ENCODE results near the gene PRR16. TPM values are rescaled to one million over a fixed set of nuclear protein-coding genes. Genes with fewer than 3 reads are reported as not detected.

The PRR16 gene
- total and polyA plus RNA-seq, 4 donors, result 6.5 to 26.8 (median 12.4) TPM

DNA sequence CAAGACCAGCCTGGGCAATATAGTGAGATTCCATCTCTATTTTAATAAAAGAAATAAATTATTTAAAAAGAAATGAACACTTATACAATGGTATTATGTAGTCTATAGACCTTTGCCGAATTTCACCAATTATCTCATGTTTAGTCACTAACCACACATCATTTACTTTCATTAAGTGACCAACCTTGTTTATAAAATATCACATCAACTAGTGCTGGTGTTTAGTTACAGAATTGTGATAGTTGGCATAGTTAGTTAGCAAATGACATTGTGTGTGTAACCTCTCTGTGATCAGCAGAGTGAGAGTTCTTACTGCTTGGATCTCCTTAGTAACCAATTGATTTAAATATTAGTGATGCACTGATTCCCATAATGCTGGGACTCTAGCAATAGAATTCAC is 71.8 kb downstream of the PRR16 start:
- ATAC-seq (ENCODE audit: low FRiP score), result no peak
- no peaks in the 10 kb centered on the region for H3K27me3 ChIP-seq (ENCODE audit: control insufficient read depth in 1 of 2, insufficient read depth in 2 of 2, low read length in 1 of 2)
- intact Hi-C loops (cut with DNase I), result no loop called here
- no peak overlapping the region for H3K27ac ChIP-seq (ENCODE audit: low read depth in 1 of 2, low read length in 2 of 2)
- no peaks in the 10 kb centered on the region for H3K36me3 ChIP-seq (ENCODE audit: control insufficient read depth in 1 of 2, insufficient read depth in 2 of 2, low read length in 1 of 2)
- WGBS, 2 donors, result 94 to 95% methylated on average over 1 of the region's 1 CpG
- no peak for DNase-seq
- no peak overlapping the region for H3K4me3 ChIP-seq (ENCODE audit: low read length in 2 of 2)
- H3K9me3 ChIP-seq (ENCODE audit: control insufficient read depth, low read length), result no peaks in the 10 kb centered on the region
- peaks cover 2 to 5% of the 10 kb centered on the region in 2 donors for H3K4me1 ChIP-seq (ENCODE audit: control insufficient read depth in 1 of 2, insufficient read depth in 2 of 2, low read length in 2 of 2)

DNA sequence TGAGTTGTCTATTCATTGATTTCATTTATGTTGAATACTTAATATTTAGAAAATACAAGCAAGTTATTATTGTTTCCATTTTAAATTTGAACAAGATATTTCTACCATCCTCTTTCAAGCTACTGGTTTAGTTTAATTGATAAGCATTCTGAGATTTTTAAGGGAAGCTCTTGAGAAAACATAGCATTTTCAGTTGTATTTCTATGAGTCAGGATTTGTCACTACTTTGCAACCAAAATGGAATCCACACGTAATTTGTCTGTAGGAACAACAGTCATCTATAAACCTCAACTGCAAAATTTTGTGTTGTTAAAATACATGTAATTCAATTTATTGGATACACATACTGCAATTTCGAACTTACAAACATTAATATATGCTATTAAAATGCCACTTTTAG is 74.0 kb downstream of the PRR16 start:
- Histone ChIP-seq H3K27ac (ENCODE audit: low read depth in 1 of 2, low read length in 2 of 2) (no peak overlapping the region), H3K27me3 (ENCODE audit: control insufficient read depth in 1 of 2, insufficient read depth in 2 of 2, low read length in 1 of 2) (no peaks in the 10 kb centered on the region), H3K9me3 (ENCODE audit: control insufficient read depth, low read length) (no peaks in the 10 kb centered on the region), H3K4me3 (ENCODE audit: low read length in 2 of 2) (no peak overlapping the region), H3K4me1 (ENCODE audit: control insufficient read depth in 1 of 2, insufficient read depth in 2 of 2, low read length in 2 of 2) (peaks cover 2 to 5% of the 10 kb centered on the region in 2 donors), H3K36me3 (ENCODE audit: control insufficient read depth in 1 of 2, insufficient read depth in 2 of 2, low read length in 1 of 2) (no peaks in the 10 kb centered on the region)
- no peak for DNase-seq
- intact Hi-C loops (cut with DNase I), result no loop called here
- WGBS, 2 donors, result 70 to 79% methylated on average over 2 of the region's 2 CpGs
- no peak for ATAC-seq (ENCODE audit: low FRiP score)

DNA sequence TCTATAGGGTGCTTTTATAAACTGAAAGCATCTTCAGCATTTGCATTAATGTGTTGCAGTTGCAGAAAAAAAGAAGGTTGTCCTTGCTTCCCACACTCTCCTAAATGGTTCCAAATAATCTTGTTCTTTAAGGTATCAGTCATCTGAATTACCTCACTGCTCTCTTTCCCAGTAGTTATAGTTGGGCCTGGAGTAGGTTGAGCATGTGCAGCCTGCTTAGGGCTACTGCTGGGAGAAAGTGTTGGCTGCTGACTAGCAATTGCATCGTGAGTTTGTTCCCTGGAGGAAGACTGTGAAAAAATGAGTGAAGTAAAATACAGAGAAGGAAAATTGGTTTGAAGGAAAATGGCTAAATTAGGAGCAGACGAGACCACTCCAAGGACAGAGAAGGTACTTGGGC is 74.5 kb downstream of the PRR16 start:
- WGBS, 2 donors, result 36 to 41% methylated on average over 2 of the region's 2 CpGs
- no peak for ATAC-seq (ENCODE audit: low FRiP score)
- no peaks in the 10 kb centered on the region for H3K36me3 ChIP-seq (ENCODE audit: control insufficient read depth in 1 of 2, insufficient read depth in 2 of 2, low read length in 1 of 2)
- intact Hi-C loops (cut with DNase I), result no loop called here
- H3K9me3 ChIP-seq (ENCODE audit: control insufficient read depth, low read length), result no peaks in the 10 kb centered on the region
- no peak for DNase-seq
- H3K27ac ChIP-seq (ENCODE audit: low read depth in 1 of 2, low read length in 2 of 2), result no peak overlapping the region
- no peak overlapping the region for H3K4me3 ChIP-seq (ENCODE audit: low read length in 2 of 2)
- H3K4me1 ChIP-seq (ENCODE audit: control insufficient read depth in 1 of 2, insufficient read depth in 2 of 2, low read length in 2 of 2), result peaks cover 2 to 5% of the 10 kb centered on the region in 2 donors
- H3K27me3 ChIP-seq (ENCODE audit: control insufficient read depth in 1 of 2, insufficient read depth in 2 of 2, low read length in 1 of 2), result no peaks in the 10 kb centered on the region

DNA sequence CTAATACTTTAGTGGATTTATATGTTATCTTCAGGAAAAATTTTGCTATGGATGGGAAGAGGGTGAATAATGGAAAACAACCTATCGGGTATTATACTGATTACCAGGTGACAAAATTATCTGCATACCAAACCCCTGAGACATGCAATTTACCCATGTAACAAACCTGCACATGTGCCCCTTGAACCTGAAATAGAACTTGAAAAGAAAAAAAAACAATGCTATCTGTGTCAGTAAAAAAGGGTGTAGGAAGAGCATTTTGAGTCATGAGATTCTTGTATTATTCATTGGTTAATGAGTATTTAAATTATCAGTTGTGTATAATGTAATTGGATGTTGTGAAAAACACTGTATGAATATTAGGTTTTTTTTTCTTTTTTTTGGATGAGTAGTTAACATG is 75.4 kb downstream of the PRR16 start:
- DNase-seq (no peak), ATAC-seq (ENCODE audit: low FRiP score) (no peak)
- no peaks in the 10 kb centered on the region for H3K36me3 ChIP-seq (ENCODE audit: control insufficient read depth in 1 of 2, insufficient read depth in 2 of 2, low read length in 1 of 2)
- no peak overlapping the region for H3K4me3 ChIP-seq (ENCODE audit: low read length in 2 of 2)
- H3K27ac ChIP-seq (ENCODE audit: low read depth in 1 of 2, low read length in 2 of 2), result no peak overlapping the region
- H3K9me3 ChIP-seq (ENCODE audit: control insufficient read depth, low read length), result no peaks in the 10 kb centered on the region
- WGBS, 2 donors, result 97 to 100% methylated on average over 1 of the region's 1 CpG
- H3K27me3 ChIP-seq (ENCODE audit: control insufficient read depth in 1 of 2, insufficient read depth in 2 of 2, low read length in 1 of 2), result no peaks in the 10 kb centered on the region
- intact Hi-C loops (cut with DNase I), result no loop called here
- H3K4me1 ChIP-seq (ENCODE audit: control insufficient read depth in 1 of 2, insufficient read depth in 2 of 2, low read length in 2 of 2), result peaks cover 2 to 9% of the 10 kb centered on the region in 2 donors

DNA sequence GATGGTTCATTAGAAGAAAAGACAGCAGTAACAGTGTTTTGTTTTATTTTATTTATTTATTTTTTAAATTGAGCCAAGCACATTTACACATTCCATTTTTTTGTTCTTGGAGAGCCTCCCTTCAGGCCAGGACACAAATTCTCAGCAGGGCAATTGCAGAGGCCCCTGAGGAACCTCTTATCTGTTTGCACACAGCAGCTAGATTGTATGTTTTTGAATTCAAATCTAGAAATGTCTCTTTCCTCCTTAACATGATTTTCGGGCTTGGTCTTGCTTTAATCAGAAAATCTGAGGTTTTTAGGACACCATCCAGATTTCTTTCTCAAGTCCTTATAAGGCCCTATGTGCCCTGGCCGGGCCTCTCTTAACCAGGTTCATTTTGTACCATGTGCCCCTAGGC is 76.0 kb downstream of the PRR16 start:
- ATAC-seq (ENCODE audit: low FRiP score) (no peak), DNase-seq (no peak)
- Histone ChIP-seq H3K4me1 (ENCODE audit: control insufficient read depth in 1 of 2, insufficient read depth in 2 of 2, low read length in 2 of 2) (peaks cover 2 to 9% of the 10 kb centered on the region in 2 donors), H3K9me3 (ENCODE audit: control insufficient read depth, low read length) (no peaks in the 10 kb centered on the region), H3K27ac (ENCODE audit: low read depth in 1 of 2, low read length in 2 of 2) (no peak overlapping the region), H3K4me3 (ENCODE audit: low read length in 2 of 2) (no peak overlapping the region), H3K36me3 (ENCODE audit: control insufficient read depth in 1 of 2, insufficient read depth in 2 of 2, low read length in 1 of 2) (no peaks in the 10 kb centered on the region), H3K27me3 (ENCODE audit: control insufficient read depth in 1 of 2, insufficient read depth in 2 of 2, low read length in 1 of 2) (no peaks in the 10 kb centered on the region)
- 23 to 30% methylated on average over 2 of the region's 2 CpGs for WGBS, 2 donors
- intact Hi-C loops (cut with DNase I), result no loop called here

DNA sequence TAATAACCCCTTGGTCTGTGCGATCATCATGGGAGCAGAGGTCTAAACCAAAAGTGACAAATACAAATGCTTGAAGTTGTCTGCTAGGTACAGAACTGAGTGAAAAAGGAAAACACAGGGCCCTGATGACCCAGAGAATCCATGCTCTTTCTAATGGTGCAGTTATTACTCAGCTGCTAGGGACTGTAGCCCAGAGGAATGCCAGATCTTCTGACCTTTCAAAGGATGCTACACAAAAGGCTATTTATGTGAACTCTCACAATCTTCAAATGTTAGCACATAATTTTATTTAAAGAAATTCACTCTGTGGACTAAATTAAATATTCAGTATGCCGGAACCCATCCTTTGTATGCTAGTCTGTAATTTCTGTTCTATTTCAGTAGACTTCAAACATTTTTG is 79.9 kb downstream of the PRR16 start:
- Histone ChIP-seq H3K9me3 (ENCODE audit: control insufficient read depth, low read length) (no peaks in the 10 kb centered on the region), H3K4me1 (ENCODE audit: control insufficient read depth in 1 of 2, insufficient read depth in 2 of 2, low read length in 2 of 2) (peaks cover 0 to 9% of the 10 kb centered on the region in 2 donors), H3K27me3 (ENCODE audit: control insufficient read depth in 1 of 2, insufficient read depth in 2 of 2, low read length in 1 of 2) (no peaks in the 10 kb centered on the region), H3K4me3 (ENCODE audit: low read length in 2 of 2) (no peak overlapping the region), H3K36me3 (ENCODE audit: control insufficient read depth in 1 of 2, insufficient read depth in 2 of 2, low read length in 1 of 2) (no peaks in the 10 kb centered on the region), H3K27ac (ENCODE audit: low read depth in 1 of 2, low read length in 2 of 2) (no peak overlapping the region)
- ATAC-seq (ENCODE audit: low FRiP score) (no peak), DNase-seq (no peak)
- WGBS, 2 donors, result 96 to 97% methylated on average over 2 of the region's 2 CpGs
- intact Hi-C loops (cut with DNase I), result no loop called here

DNA sequence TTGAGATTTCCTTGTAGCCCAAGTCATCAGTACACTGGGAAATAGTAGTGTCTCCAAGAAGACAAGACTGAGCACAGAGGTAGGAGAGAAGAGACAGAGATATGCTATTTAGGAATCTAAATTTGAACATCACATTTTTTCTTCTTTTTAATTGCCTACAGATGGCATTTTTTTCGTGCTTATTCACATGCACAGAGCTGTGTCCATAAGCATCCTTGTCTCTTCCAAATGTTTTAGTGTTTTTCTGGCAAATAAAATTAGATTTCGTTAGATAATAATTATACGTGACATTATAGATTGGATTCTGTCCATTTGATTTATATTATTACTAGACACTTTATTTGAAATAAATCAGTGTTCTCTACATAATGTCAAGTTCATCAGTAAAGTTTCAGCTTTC is 80.9 kb downstream of the PRR16 start:
- WGBS, 2 donors, result 92 to 95% methylated on average over 3 of the region's 3 CpGs
- Histone ChIP-seq H3K36me3 (ENCODE audit: control insufficient read depth in 1 of 2, insufficient read depth in 2 of 2, low read length in 1 of 2) (no peaks in the 10 kb centered on the region), H3K9me3 (ENCODE audit: control insufficient read depth, low read length) (no peaks in the 10 kb centered on the region), H3K4me3 (ENCODE audit: low read length in 2 of 2) (no peak overlapping the region), H3K27ac (ENCODE audit: low read depth in 1 of 2, low read length in 2 of 2) (no peak overlapping the region), H3K27me3 (ENCODE audit: control insufficient read depth in 1 of 2, insufficient read depth in 2 of 2, low read length in 1 of 2) (no peaks in the 10 kb centered on the region), H3K4me1 (ENCODE audit: control insufficient read depth in 1 of 2, insufficient read depth in 2 of 2, low read length in 2 of 2) (peaks cover 0 to 6% of the 10 kb centered on the region in 2 donors)
- intact Hi-C loops (cut with DNase I), result no loop called here
- ATAC-seq (ENCODE audit: low FRiP score), result no peak
- no peak for DNase-seq

DNA sequence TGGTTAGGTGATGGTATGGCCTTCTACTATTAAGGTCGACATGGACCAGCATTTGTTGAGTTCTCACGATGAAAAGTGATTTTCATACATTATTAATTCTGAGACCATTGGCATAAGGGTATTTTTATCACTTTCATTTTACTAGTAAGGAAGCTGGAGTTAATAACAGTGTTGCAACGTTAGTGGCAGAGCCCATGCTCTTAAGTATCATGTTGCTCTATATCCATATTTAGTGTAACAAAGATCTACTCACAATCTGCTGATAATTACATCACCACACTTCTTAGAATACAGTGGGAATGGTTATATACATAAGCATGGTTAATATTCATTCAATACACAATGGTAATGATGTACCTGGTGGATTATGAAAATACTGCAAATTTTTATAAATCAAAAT is 81.9 kb downstream of the PRR16 start:
- 81 to 86% methylated on average over 3 of the region's 3 CpGs for WGBS, 2 donors
- no peaks in the 10 kb centered on the region for H3K9me3 ChIP-seq (ENCODE audit: control insufficient read depth, low read length)
- DNase-seq (no peak), ATAC-seq (ENCODE audit: low FRiP score) (no peak)
- H3K27ac ChIP-seq (ENCODE audit: low read depth in 1 of 2, low read length in 2 of 2), result no peak overlapping the region
- H3K36me3 ChIP-seq (ENCODE audit: control insufficient read depth in 1 of 2, insufficient read depth in 2 of 2, low read length in 1 of 2), result no peaks in the 10 kb centered on the region
- intact Hi-C loops (cut with DNase I), result no loop called here
- peaks cover 0 to 6% of the 10 kb centered on the region in 2 donors for H3K4me1 ChIP-seq (ENCODE audit: control insufficient read depth in 1 of 2, insufficient read depth in 2 of 2, low read length in 2 of 2)
- no peak overlapping the region for H3K4me3 ChIP-seq (ENCODE audit: low read length in 2 of 2)
- no peaks in the 10 kb centered on the region for H3K27me3 ChIP-seq (ENCODE audit: control insufficient read depth in 1 of 2, insufficient read depth in 2 of 2, low read length in 1 of 2)

DNA sequence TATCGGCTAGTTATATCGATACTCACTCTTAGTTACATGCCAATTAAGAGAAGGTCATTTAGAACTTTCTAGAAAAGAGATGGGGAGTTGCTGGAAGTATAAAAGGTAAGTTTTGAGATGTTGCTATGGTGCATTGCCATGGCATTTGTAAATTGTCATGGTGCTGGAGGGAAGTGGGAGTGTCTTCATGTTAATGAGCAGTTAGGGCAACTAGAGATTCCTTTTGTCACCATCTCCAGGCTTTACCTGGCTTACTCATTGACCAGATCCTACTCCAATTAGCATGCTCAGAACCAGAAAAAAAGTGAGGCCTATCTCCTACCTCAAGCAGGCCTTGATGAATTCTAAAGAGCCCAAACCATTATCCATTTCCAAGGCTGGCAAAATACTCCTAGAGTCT is 82.8 kb downstream of the PRR16 start:
- Histone ChIP-seq H3K4me3 (ENCODE audit: low read length in 2 of 2) (no peak overlapping the region), H3K9me3 (ENCODE audit: control insufficient read depth, low read length) (no peaks in the 10 kb centered on the region), H3K27ac (ENCODE audit: low read depth in 1 of 2, low read length in 2 of 2) (no peak overlapping the region), H3K27me3 (ENCODE audit: control insufficient read depth in 1 of 2, insufficient read depth in 2 of 2, low read length in 1 of 2) (no peaks in the 10 kb centered on the region), H3K36me3 (ENCODE audit: control insufficient read depth in 1 of 2, insufficient read depth in 2 of 2, low read length in 1 of 2) (no peaks in the 10 kb centered on the region), H3K4me1 (ENCODE audit: control insufficient read depth in 1 of 2, insufficient read depth in 2 of 2, low read length in 2 of 2) (peaks cover 0 to 6% of the 10 kb centered on the region in 2 donors)
- 98% methylated on average over 2 of the region's 2 CpGs for WGBS, 2 donors
- ATAC-seq (ENCODE audit: low FRiP score) (no peak), DNase-seq (no peak)
- intact Hi-C loops (cut with DNase I), result no loop called here
